NCI-H226 (cell line): ENCODE results near the gene PRKN.
"Not testable (repeated sequence)": the region's sequence is repeated elsewhere in the genome, so short reads cannot be mapped to it uniquely, and the experiment has no call there.

Experiments
- DNase-seq: peaks from one replicate; pipeline ENCODE4 v3.0.0-alpha.2; 2015

PRKN gene

GRCh38 chr6:161830866-161831616 lies 896.5 kb downstream of the PRKN start:
- no peak for DNase-seq

GRCh38 chr6:161829291-161829729 lies 898.3 kb downstream of the PRKN start:
- no peak for DNase-seq

DNA sequence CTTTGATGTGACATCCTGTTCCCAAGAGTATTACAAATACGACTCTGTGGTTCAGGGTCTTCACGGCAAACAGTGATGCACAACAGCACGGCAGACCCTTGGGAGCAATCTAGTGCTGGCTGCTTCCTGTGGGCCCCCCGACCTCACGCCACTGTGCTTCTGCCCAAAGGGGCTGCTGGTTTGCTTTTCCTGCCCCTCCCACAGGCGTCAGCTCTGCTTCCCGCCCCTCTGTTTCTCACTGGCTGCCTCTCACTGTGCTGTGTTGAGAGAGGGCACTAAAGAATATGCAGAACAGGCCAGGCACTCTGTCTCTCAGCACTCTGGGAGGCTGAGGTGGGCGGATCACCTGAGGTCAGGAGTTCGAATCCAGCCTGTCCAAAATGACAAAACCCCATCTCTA lies 899.2 kb downstream of the PRKN start:
- no peak for DNase-seq

GRCh38 chr6:161826512-161826911 lies 901.1 kb downstream of the PRKN start:
- DNase-seq: no peak

- not testable (repeated sequence) for DNase-seq
Measured at GRCh38 chr6:161822204-161822603, 905.4 kb downstream of the PRKN start.

GRCh38 chr6:161817881-161818280 lies 909.7 kb downstream of the PRKN start:
- no peak for DNase-seq

- no peak for DNase-seq
Measured at GRCh38 chr6:161815965-161816364, 911.6 kb downstream of the PRKN start.

DNA sequence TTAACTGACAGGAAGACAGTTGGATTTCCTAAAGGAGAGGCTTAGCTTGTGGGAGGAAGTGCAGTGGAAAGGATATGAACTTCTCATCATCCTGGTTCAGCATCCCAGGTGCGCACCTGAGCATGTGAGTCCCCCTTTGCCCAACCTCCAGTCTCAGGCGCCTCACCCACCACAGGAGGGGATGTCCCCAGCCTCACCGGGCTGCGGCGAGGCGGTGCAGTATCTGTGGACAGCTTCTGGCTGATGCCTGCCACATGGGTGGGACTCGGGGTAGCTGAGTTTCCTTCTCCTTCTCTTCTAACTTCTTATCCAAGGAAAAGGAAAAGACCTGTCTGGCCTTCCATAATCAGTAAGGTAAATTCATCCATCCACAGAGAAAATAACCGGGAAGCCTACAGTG lies 914.4 kb downstream of the PRKN start:
- DNase-seq: no peak

DNA sequence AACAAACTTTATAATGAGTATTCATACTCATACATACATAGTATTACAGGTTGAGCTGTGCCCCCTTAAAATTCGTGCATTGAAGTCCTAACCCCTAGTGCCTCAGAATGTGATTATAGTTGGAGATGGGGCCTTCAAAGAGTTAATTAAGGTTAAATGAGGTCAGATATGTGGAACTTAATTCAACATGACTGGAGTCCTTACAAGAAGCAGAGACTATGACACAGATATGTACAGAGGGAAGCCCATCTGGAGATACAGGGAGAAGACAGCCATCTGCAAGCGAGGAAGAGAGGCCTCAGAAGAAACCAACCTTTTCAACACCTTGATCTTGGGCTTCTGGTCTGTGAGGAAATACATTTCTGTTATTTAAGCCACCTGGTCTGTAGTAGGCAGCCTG lies 917.6 kb downstream of the PRKN start:
- DNase-seq: no peak

GRCh38 chr6:161804838-161805237 lies 922.7 kb downstream of the PRKN start:
- no peak for DNase-seq

DNA sequence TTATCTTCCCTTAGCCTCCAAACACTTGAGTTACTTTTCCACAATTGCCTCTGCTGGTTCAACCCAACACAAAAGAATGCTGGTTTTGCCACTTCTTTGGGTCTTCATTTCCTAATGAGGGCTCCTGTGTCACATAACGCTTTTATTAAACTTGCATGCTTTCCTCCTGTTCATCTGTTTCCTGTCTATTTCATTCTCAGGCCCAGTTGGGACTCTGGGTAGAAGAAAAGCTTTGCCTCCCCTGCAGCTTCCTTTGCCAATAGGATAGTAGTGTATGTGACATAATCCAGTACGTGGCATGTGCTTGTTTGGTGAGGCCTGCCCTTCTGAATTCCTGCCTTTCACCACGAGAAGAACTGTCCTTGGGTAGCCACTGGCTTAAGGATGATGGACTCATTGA lies 924.4 kb downstream of the PRKN start:
- DNase-seq: no peak

GRCh38 chr6:161802231-161802630 lies 925.3 kb downstream of the PRKN start:
- no peak for DNase-seq

DNA sequence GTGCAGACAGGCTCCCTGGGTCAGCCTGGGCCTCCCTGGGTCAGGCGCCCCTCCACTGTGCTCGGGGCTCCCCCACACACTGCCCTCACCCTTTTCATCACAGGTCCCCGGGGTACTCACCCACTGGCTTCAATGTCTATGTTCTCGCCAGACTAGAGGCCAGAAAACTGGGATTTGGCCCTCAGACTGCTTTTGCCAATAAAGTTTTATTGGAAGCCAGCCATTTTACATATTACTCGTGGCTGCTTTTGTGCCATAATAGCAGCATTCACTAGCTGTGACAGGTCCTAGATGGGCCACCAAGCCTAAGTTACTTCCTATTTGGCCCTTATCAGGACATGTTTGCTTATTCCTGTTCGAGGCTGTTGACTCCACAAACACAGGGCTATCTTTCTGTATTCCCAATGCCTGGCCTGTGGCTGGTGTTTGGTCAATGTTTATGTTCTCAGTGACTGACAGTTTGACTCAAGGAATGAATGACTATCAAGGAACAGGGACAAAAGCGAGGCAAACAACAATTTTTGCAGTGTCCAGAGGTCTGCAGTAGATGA lies 928.6 kb downstream of the PRKN start:
- DNase-seq: no peak

GRCh38 chr6:161796681-161797080 lies 930.9 kb downstream of the PRKN start:
- DNase-seq: no peak

DNA sequence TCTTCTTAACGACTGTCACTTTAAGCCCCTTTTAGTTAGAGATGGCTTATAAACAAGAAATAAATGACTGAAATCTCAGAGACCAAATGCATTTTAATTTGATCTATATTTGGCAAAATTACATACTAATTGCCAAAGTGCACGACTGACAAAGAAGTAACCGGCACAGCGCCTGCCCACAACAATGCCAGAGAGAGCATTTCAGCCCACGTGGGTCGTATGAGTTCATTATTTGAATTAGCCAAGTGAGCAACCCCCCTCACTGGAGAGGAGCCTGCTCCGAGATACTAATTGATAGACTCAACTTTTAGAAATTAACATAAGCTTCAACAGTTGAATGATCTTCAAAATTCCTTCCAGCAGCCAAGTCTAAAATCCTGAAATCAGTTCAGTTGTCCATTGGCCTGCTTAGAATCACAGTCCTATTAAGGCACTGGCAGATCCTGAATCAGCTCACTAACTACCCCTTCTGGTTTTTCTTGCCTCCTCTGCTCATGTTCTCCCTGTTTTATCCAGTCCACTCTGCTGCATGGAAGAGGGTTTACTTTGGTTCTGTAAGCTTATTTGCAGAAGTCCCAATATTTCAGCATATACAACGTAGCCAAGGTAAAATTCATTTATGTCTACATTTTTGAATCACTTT lies 934.6 kb downstream of the PRKN start:
- no peak for DNase-seq

DNA sequence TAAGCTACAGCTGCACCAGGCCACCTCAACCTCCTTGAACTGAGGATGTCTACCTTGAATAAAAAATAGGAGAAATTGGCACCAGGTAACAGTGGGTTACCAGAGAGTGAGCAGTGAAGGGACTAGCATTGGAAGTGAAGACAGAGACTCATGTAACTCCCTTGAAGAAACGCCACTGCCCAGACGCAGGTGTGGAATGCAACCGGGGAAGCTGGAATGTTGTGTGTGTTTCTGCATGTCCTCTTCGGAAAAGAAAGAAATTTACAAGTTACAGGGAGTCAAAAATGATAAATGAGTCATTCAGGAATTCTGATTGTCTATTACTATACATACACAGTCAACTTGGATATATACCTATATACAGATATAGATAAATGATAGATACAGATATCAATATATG lies 939.0 kb downstream of the PRKN start:
- DNase-seq: no peak

- DNase-seq: no peak
Measured at GRCh38 chr6:161772176-161772575, 955.4 kb downstream of the PRKN start.

DNA sequence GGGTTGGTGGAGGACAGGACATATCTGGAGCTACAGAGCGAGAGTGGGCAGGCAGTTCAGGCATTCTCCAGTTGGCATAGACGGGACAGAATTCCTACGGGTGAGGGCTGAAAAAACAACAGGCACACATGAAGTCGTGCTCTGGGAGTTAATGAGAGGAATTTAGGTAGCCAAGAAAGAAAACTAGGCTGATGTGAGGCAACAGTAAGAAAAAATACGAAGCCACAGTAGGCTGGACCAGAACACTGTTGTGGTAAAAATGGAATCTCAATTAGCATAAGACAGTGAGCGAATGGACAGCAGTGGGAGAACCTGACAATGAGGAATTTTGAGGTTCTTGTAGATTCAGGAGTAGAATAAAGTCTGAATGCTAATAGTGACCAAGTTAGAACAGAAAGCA lies 965.6 kb downstream of the PRKN start:
- no peak for DNase-seq

- DNase-seq: no peak
Measured at GRCh38 chr6:161755080-161755479, 972.5 kb downstream of the PRKN start.

DNA sequence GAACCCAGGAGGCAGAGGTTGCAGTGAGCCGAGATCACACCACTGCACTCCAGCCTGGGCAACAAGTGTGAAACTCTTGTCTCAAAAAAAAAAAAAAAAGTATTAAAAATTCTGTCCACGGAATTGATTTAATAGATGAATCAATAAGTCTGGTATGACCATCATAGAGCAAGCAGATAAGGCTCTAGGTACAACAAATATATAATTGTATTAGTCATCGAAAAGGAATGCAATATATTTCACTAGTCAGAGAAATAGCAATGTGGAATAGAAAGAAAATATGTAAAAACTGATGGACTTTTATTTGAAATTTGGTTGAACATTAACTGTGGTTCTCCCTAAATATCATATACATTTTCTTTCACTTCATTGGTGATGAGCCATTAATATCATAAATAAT lies 976.9 kb downstream of the PRKN start:
- DNase-seq: no peak

DNA sequence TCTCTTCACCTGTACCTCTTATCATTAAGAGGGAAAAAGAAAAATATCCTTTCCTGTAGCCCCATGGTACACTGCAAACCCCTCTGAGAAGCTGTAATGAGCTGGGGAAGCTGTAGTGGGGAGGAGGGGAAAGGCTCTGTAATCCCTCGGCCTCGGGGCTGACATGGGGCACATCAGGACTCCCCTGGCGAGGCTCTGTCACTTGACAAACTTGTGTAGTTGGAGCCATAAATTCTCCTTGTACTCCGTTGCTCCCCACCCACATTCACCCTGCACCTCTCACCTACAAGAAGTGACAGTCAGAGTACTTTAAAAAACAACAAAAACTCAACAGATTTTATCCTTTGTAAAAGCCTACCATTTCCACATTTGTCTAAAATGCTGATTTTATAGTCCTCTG lies 978.0 kb downstream of the PRKN start:
- DNase-seq: no peak

DNA sequence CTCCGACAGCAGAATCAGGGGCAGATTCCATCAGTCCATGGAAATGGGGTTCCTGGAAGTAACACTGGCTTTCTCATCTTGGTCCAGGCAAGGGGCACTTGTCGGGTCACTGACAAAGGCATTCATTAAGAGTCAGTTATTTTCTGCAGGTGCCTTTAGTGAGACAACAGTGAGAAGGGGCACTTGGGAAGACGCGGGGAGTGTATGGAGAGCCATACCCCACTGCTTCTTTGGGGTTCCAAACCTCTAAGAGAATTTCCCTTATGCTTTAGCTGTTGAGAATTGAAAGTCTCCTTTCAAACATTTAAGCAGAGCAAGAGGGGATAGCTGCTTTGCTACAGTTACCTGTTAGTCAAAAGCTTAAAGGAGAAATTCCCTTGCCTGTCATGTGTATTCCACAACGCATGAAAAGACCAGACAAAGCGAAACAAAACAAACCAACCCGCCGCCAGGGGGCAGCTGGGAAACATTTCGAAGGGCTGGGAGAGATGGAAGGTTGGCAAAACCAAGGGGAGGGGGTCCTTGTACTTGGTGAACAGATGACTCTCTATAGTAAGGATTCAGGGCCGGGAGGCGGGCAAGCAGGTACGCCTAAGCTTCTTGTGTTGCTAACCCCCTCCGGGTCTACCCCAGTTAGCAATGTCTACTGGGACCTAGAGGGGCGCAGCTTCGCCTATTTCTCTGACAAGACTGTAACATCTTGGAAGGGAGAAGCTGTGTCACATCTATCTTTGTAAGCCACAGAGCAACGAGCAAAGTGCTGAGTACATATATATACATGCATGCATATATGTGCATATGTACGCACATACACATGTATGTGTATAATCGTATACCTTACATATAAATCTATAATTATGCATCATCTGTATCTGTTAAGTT lies 978.8 kb downstream of the PRKN start:
- no peak for DNase-seq

- DNase-seq: no peak
Measured at GRCh38 chr6:161747506-161747905, 980.1 kb downstream of the PRKN start.
